GM12878 (cell line): ENCODE data around the gene RDH5.

Experiments used
- CTCF ChIP-seq, 3 experiments: IDR thresholded peaks in 2 of 3; conservative IDR thresholded peaks in 1 of 3; 2 replicates each; pipeline ENCODE4 v1.5.1; 2011; ENCODE audit warnings: low read depth in 3 of 3, low read length in 3 of 3, mild to moderate bottlenecking in 3 of 3, control low read depth in 2 of 3, moderate library complexity in 2 of 3, inconsistent platforms in 1 of 3, mixed read lengths in 1 of 3; ENCODE audit not compliant: control insufficient read depth in 2 of 3, insufficient read depth in 1 of 3; ENCODE audit errors: extremely low read depth in 1 of 3
- PAX5 ChIP-seq: IDR thresholded peaks from 2 replicates; pipeline ENCODE4 v1.6.1; 2011; ENCODE audit warnings: low read depth, low read length, borderline replicate concordance
- POLR2A ChIP-seq: IDR thresholded peaks from 2 replicates; pipeline ENCODE4 v1.6.1; 2011; ENCODE audit warnings: low read depth, mild to moderate bottlenecking, low read length
- RAD21 ChIP-seq: IDR thresholded peaks from 2 replicates; pipeline ENCODE4 v1.6.1; 2011; ENCODE audit warnings: mild to moderate bottlenecking, low read depth, low read length, moderate library complexity; ENCODE audit not compliant: insufficient read depth
- SPI1 ChIP-seq: IDR thresholded peaks from 2 replicates; pipeline ENCODE4 v1.6.1; 2011; ENCODE audit warnings: low read depth, mild to moderate bottlenecking, low read length, moderate library complexity, borderline replicate concordance; ENCODE audit not compliant: insufficient read depth

GRCh38 chr12:55721601-55722213 lies 1.5 kb downstream of the RDH5 start:
- no peak for TF ChIP-seq CTCF (IDR thresholded peaks at IDR 0.05 in 2 of 3, conservative IDR thresholded peaks at IDR 0.05 in 1 of 3; ENCODE audit: control insufficient read depth in 2 of 3, extremely low read depth in 1 of 3, insufficient read depth in 1 of 3, low read depth in 3 of 3, low read length in 3 of 3)
- no peak for TF ChIP-seq RAD21
- TF ChIP-seq POLR2A = no peak
- no peak for TF ChIP-seq SPI1
- TF ChIP-seq PAX5 = no peak
